A549 (cell line): Measurements from ENCODE around the gene MORF4L2. TPM values are rescaled to one million over a fixed set of nuclear protein-coding genes. Genes with fewer than 3 reads are reported as not detected.

Experiments used
- ATAC-seq, 2 experiments: fragments of 200-7000 bp in 1 of 2; fragments of >200 bp in 1 of 2; cut with Nextera tagmentation in 1 of 2; cut with Tn5 transposase in 1 of 2; 3 replicates each; pipeline versions ENCODE4 v1.8.0 to v1.9.1; 2018 to 2020; ENCODE audit warnings: mild to moderate bottlenecking in 1 of 2, moderate library complexity in 1 of 2
- CTCF ChIA-PET: fragments of 300-600 bp; sonication (Branson Sonifier 250); formaldehyde crosslinking; extraction: SDS; loops from one replicate; lab custom pipeline; 2021; ENCODE audit warnings: antibody characterized with exemption, inconsistent platforms; lab: Yijun Ruan, JAX
- POLR2A ChIA-PET: fragments of 350-600 bp; formaldehyde crosslinking; extraction: SDS; loops from one replicate; lab custom pipeline; 2021; ENCODE audit warnings: antibody characterized with exemption, inconsistent platforms; lab: Yijun Ruan, JAX
- DNase-seq, 2 experiments: peaks; one replicate each; pipeline versions ENCODE4 v3.0.0 to v3.0.0-alpha.2; 2011 to 2016; ENCODE audit warnings: low read depth in 1 of 2, low spot score in 1 of 2
- FAIRE-seq: peaks from 2 replicates; lab custom pipeline; 2011; peaks lifted over from hg19 to GRCh38; lab: Jason Lieb, UNC
- H3K27ac ChIP-seq, 2 experiments: fragments of >200 bp; sonication (Bioruptor Twin); formaldehyde crosslinking; 3 replicates each; pipeline ENCODE4 v1.5.1; 2016 to 2017
- H3K4me1 ChIP-seq: fragments of >200 bp; sonication (Bioruptor Twin); formaldehyde crosslinking; 3 replicates; pipeline ENCODE4 v1.6.1; 2016
- H3K4me2 ChIP-seq: fragments of >200 bp; sonication (Bioruptor Twin); formaldehyde crosslinking; 3 replicates; pipeline ENCODE4 v1.6.1; 2016
- H3K4me3 ChIP-seq: fragments of >200 bp; sonication (Bioruptor Twin); formaldehyde crosslinking; 3 replicates; pipeline ENCODE4 v1.5.1; 2016
- H3K9me3 ChIP-seq: fragments of >200 bp; sonication (Bioruptor Twin); formaldehyde crosslinking; 3 replicates; pipeline ENCODE4 v1.6.1; 2016
- BHLHE40 ChIP-seq: IDR thresholded peaks from 2 replicates; pipeline ENCODE4 v1.6.1; 2012; ENCODE audit warnings: low read depth, low read length, inconsistent platforms
- CBX8 ChIP-seq: fragments of 200-600 bp; sonication (generic); IDR thresholded peaks from 2 replicates; pipeline ENCODE4 v1.6.1; 2016
- CEBPB ChIP-seq, 2 experiments: fragments of >200 bp in 1 of 2; sonication (Bioruptor Twin) in 1 of 2; formaldehyde crosslinking in 1 of 2; IDR thresholded peaks; 2 replicates each; pipeline ENCODE4 v1.6.1; 2012 to 2016
- FOXS1 ChIP-seq: fragments of 250-450 bp; sonication (Bioruptor Pico); IDR thresholded peaks from 2 replicates; pipeline ENCODE4 v1.5.0; 2020; ENCODE audit warnings: mild to moderate bottlenecking, moderate library complexity
- GATA3 ChIP-seq: IDR thresholded peaks from 2 replicates; pipeline ENCODE4 v1.6.1; 2012; ENCODE audit warnings: borderline replicate concordance
- HEYL ChIP-seq: fragments of 250-450 bp; sonication (Bioruptor Pico); IDR thresholded peaks from 2 replicates; pipeline ENCODE4 v1.8.0; 2021; ENCODE audit warnings: mild to moderate bottlenecking, moderate library complexity
- HOXB13 ChIP-seq: fragments of 250-450 bp; sonication (Bioruptor Pico); IDR thresholded peaks from 2 replicates; pipeline ENCODE4 v1.5.0; 2020; ENCODE audit warnings: low read depth, mild to moderate bottlenecking, moderate library complexity
- HOXB5 ChIP-seq: fragments of 250-450 bp; sonication (Bioruptor Pico); IDR thresholded peaks from 2 replicates; pipeline ENCODE4 v1.5.0; 2020; ENCODE audit warnings: mild to moderate bottlenecking, moderate library complexity
- JUN ChIP-seq, 2 experiments: fragments of >200 bp; sonication (Bioruptor Twin); formaldehyde crosslinking; IDR thresholded peaks; 2 replicates in 1 of 2; 3 replicates in 1 of 2; pipeline ENCODE4 v1.6.1; 2016 to 2017
- JUNB ChIP-seq: fragments of >200 bp; sonication (Bioruptor Twin); formaldehyde crosslinking; IDR thresholded peaks from 2 replicates; pipeline ENCODE4 v1.6.1; 2016
- MYC ChIP-seq: IDR thresholded peaks from 2 replicates; pipeline ENCODE4 v1.6.1; 2012; ENCODE audit warnings: mild to moderate bottlenecking, inconsistent platforms, low read length, improper control_type of control experiment, borderline replicate concordance
- NFE2L2 ChIP-seq: fragments of 150-350 bp; conservative IDR thresholded peaks from 2 replicates; pipeline ENCODE4 v1.6.1; 2014; ENCODE audit warnings: low read length
- NPAS2 ChIP-seq: fragments of 250-450 bp; sonication (Bioruptor Pico); IDR thresholded peaks from 2 replicates; pipeline ENCODE4 v1.8.0; 2022; ENCODE audit warnings: mild to moderate bottlenecking, moderate library complexity, borderline replicate concordance
- NR3C1 ChIP-seq: fragments of >200 bp; sonication (Bioruptor Twin); formaldehyde crosslinking; IDR thresholded peaks from 3 replicates; pipeline ENCODE4 v1.6.1; 2017
- PHF8 ChIP-seq: fragments of 200-600 bp; sonication (generic); IDR thresholded peaks from 2 replicates; pipeline ENCODE4 v1.6.1; 2016; ENCODE audit warnings: low read depth, mild to moderate bottlenecking, antibody characterized with exemption, moderate library complexity, borderline replicate concordance
- POLR2A ChIP-seq: IDR thresholded peaks from 2 replicates; pipeline ENCODE4 v1.6.1; 2012; ENCODE audit warnings: mild to moderate bottlenecking, low read length
- POLR2AphosphoS2 ChIP-seq: conservative IDR thresholded peaks from 2 replicates; pipeline ENCODE4 v1.6.1; 2012; ENCODE audit warnings: low read length, improper control_type of control experiment, inconsistent platforms
- SMC3 ChIP-seq: fragments of >200 bp; sonication (Bioruptor Twin); formaldehyde crosslinking; IDR thresholded peaks from 3 replicates; pipeline ENCODE4 v1.6.1; 2018; ENCODE audit warnings: inconsistent platforms
- SREBF2 ChIP-seq: fragments of 450-650 bp; IDR thresholded peaks from 2 replicates; pipeline ENCODE4 v1.6.1; 2014; ENCODE audit warnings: mild to moderate bottlenecking, moderate library complexity
- ZC3H11A ChIP-seq: fragments of 450-650 bp; IDR thresholded peaks from 2 replicates; pipeline ENCODE4 v1.6.1; 2014; ENCODE audit warnings: antibody characterized with exemption, mild to moderate bottlenecking
- ZFP36 ChIP-seq: fragments of 450-650 bp; IDR thresholded peaks from 2 replicates; pipeline ENCODE4 v1.6.1; 2014; ENCODE audit warnings: borderline replicate concordance; ENCODE audit not compliant: partially characterized antibody
- WGBS: methylation state at CpG from one replicate; pipeline ENCODE4 v1.1.6; 2017; ENCODE audit errors: missing lambda C conversion rate; 5-methylcytosine and 5-hydroxymethylcytosine counted together
- polyA plus RNA-seq, 4 experiments: library from polyadenylated mRNA; depleted of rRNA in 3 of 4; stranded (reverse); fragments of >200 nt; fragmentation: RNase III in 1 of 4; extraction: RNeasy Plus Mini Kit Qiagen cat#74134 plus additional on column Dnase treatment in 1 of 4; gene quantifications; 2 replicates in 3 of 4; 3 replicates in 1 of 4; pipeline ENCODE4 v1.2.3, GENCODE V29; 2011 to 2017
- TF ChIP-seq, protein P1 (sequence below): fragments of 200-600 bp; sonication (generic); IDR thresholded peaks from 2 replicates; pipeline ENCODE4 v1.6.1; 2016; ENCODE audit warnings: antibody characterized with exemption, mild to moderate bottlenecking, moderate library complexity
- TF ChIP-seq, protein P2 (sequence below): fragments of >200 bp; sonication (Bioruptor Twin); formaldehyde crosslinking; IDR thresholded peaks from 3 replicates; pipeline ENCODE4 v1.6.1; 2016
- TF ChIP-seq, protein P3 (sequence below): IDR thresholded peaks from 2 replicates; pipeline ENCODE4 v1.6.1; 2012
- TF ChIP-seq, protein P4 (sequence below): fragments of 250-450 bp; sonication (Bioruptor Pico); IDR thresholded peaks from 2 replicates; pipeline ENCODE4 v1.5.0; 2021; ENCODE audit warnings: mild to moderate bottlenecking, moderate library complexity, borderline replicate concordance

The MORF4L2 gene
- polyA plus RNA-seq, 2 of the 4 experiments (the other 2 are of a cell fraction): 521 to 572 TPM

DNA sequence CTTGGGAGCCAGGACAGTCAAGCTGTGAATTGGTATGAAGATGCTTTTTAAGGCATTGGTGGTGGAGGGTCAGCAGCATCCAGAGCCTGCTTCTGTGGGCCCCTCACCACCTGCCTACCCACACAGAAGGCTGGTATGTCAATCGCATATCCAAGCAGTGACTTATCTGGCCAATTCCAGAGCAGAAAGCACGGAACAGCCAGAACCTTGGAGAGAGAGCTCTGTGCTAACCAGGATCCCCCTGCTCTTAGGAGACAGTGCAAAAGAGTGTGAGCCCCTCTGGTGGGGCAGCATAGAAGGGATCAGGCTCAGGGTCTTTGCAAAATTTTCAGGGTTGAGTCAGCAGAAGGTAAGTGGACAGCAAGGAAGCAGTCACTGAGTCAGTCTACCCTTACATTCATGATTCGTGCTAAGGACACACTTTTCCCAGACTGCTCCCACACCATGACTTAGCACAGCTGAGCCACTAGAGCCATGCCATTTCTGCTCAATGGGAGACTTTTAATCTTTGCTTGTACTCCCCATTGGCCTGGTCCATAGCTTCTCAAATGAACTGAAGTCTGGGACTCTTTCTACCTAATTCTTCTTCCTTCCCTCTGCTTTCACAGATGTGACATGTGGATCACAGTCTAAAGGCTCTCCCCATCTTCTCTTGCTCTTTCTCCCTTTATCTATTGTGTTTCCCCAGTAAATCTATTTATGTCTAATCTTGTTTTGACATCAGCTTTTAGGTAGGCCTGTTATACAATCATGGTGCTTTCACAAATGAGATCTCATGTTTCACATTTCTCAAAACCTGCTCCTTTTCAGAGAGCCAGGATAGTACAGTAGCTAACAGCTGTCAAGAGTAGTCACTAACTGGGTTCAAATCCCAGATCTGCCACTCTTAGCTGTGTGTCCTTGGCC is 20.0 kb downstream of the MORF4L2 start:
- WGBS: 73% methylated on average over 2 of the region's 3 CpGs
- no peak for TF ChIP-seq NR3C1
- no peak for TF ChIP-seq HEYL (CRISPR knock-in tag)
- TF ChIP-seq BHLHE40: no peak
- TF ChIP-seq HOXB5 (CRISPR knock-in tag): no peak
- TF ChIP-seq JUN (IDR thresholded peaks at IDR 0.05): no peak
- no peak for TF ChIP-seq NPAS2 (CRISPR knock-in tag)
- TF ChIP-seq JUNB: no peak
- TF ChIP-seq ZC3H11A: no peak
- TF ChIP-seq CBX8: no peak
- TF ChIP-seq SMC3: no peak
- TF ChIP-seq MYC: no peak
- TF ChIP-seq, protein P1, sequence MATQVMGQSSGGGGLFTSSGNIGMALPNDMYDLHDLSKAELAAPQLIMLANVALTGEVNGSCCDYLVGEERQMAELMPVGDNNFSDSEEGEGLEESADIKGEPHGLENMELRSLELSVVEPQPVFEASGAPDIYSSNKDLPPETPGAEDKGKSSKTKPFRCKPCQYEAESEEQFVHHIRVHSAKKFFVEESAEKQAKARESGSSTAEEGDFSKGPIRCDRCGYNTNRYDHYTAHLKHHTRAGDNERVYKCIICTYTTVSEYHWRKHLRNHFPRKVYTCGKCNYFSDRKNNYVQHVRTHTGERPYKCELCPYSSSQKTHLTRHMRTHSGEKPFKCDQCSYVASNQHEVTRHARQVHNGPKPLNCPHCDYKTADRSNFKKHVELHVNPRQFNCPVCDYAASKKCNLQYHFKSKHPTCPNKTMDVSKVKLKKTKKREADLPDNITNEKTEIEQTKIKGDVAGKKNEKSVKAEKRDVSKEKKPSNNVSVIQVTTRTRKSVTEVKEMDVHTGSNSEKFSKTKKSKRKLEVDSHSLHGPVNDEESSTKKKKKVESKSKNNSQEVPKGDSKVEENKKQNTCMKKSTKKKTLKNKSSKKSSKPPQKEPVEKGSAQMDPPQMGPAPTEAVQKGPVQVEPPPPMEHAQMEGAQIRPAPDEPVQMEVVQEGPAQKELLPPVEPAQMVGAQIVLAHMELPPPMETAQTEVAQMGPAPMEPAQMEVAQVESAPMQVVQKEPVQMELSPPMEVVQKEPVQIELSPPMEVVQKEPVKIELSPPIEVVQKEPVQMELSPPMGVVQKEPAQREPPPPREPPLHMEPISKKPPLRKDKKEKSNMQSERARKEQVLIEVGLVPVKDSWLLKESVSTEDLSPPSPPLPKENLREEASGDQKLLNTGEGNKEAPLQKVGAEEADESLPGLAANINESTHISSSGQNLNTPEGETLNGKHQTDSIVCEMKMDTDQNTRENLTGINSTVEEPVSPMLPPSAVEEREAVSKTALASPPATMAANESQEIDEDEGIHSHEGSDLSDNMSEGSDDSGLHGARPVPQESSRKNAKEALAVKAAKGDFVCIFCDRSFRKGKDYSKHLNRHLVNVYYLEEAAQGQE: no peak
- TF ChIP-seq, protein P2, sequence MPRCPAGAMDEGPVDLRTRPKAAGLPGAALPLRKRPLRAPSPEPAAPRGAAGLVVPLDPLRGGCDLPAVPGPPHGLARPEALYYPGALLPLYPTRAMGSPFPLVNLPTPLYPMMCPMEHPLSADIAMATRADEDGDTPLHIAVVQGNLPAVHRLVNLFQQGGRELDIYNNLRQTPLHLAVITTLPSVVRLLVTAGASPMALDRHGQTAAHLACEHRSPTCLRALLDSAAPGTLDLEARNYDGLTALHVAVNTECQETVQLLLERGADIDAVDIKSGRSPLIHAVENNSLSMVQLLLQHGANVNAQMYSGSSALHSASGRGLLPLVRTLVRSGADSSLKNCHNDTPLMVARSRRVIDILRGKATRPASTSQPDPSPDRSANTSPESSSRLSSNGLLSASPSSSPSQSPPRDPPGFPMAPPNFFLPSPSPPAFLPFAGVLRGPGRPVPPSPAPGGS: no peak
- H3K4me2 ChIP-seq: no peak overlapping the region
- FAIRE-seq (peak; percentile 56), ATAC-seq (peak in 1 of 2 experiments; percentile 49; a peak in 1 of 6 replicates), DNase-seq (no peak)
- ChIA-PET POLR2A (interaction anchor here (0.9 kb wide), 1 partner anchor 36 kb away, joined by 3 read pairs; no protein-coding TSS in a partner anchor), CTCF (interaction anchor here (3.6 kb wide), 1 partner anchor 37 kb away, joined by 21 read pairs; no protein-coding TSS in a partner anchor)
- no peaks in the 10 kb centered on the region for H3K9me3 ChIP-seq
- no peak overlapping the region for H3K27ac ChIP-seq
- H3K4me3 ChIP-seq: no peak overlapping the region
- H3K4me1 ChIP-seq: no peaks in the 10 kb centered on the region

DNA sequence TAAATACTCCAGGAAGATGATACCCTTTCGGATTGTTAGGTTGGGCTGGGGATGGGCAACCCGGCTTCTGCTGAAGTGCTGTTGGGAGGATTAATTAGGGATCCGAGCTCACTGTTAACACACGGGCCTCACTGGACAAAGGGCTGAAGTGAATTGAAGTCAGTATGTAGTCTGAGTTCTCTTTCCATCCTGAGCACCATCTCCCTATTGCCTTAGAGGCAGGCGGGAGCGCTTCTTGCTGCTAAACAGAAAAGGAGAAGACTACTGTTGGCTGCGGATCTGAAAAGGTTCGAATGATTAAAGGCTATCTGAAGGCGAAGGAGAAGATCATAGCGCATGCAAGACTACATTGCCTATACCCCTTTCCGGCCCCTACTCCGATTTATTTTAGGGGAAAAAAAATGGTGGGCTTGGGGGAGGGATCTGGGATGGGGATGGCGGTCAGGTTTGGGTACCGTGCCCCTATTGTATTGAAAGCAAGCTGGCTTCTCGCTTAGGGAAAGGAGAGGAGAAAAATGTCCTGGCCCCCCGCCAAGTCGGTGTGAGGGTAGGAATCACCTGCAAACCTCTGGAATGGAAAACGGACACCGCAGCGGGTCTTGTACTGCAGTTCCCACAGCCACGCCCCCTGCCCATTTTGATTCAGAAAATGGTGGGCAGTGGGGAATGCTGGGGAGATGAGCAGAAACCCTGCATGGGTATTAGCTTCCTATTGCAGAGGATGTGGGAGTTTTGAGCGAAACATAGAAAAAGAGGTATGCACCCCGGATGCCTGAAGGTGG is 22.3 kb downstream of the MORF4L2 start:
- Histone ChIP-seq H3K4me2 (no peak overlapping the region), H3K9me3 (no peaks in the 10 kb centered on the region), H3K27ac (no peak overlapping the region), H3K4me1 (peaks cover 4% of the 10 kb centered on the region; the same call in 2 of the 3 replicates), H3K4me3 (no peak overlapping the region)
- CTCF ChIA-PET: interaction anchor here (1.3 to 4.7 kb wide), 3 partner anchors 22 to 34 kb away, joined by 4 to 16 read pairs (median 6); partner anchors contain the start of gene MORF4L2
- TF ChIP-seq CBX8: no peak
- TF ChIP-seq NR3C1: no peak
- TF ChIP-seq SMC3: no peak
- TF ChIP-seq FOXS1 (CRISPR knock-in tag): no peak
- TF ChIP-seq GATA3: no peak
- TF ChIP-seq POLR2AphosphoS2: no peak
- TF ChIP-seq, protein P3, sequence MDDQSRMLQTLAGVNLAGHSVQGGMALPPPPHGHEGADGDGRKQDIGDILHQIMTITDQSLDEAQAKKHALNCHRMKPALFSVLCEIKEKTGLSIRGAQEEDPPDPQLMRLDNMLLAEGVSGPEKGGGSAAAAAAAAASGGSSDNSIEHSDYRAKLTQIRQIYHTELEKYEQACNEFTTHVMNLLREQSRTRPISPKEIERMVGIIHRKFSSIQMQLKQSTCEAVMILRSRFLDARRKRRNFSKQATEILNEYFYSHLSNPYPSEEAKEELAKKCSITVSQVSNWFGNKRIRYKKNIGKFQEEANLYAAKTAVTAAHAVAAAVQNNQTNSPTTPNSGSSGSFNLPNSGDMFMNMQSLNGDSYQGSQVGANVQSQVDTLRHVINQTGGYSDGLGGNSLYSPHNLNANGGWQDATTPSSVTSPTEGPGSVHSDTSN: no peak
- no peak for TF ChIP-seq PHF8
- no peak for TF ChIP-seq SREBF2
- TF ChIP-seq CEBPB (IDR thresholded peaks at IDR 0.05): no peak
- TF ChIP-seq, protein P4, sequence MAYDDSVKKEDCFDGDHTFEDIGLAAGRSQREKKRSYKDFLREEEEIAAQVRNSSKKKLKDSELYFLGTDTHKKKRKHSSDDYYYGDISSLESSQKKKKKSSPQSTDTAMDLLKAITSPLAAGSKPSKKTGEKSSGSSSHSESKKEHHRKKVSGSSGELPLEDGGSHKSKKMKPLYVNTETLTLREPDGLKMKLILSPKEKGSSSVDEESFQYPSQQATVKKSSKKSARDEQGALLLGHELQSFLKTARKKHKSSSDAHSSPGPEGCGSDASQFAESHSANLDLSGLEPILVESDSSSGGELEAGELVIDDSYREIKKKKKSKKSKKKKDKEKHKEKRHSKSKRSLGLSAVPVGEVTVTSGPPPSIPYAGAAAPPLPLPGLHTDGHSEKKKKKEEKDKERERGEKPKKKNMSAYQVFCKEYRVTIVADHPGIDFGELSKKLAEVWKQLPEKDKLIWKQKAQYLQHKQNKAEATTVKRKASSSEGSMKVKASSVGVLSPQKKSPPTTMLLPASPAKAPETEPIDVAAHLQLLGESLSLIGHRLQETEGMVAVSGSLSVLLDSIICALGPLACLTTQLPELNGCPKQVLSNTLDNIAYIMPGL (CRISPR knock-in tag): no peak
- no peak for TF ChIP-seq JUN (IDR thresholded peaks at IDR 0.05)
- TF ChIP-seq JUNB: no peak
- no peak for TF ChIP-seq MYC
- no peak for TF ChIP-seq NFE2L2
- TF ChIP-seq ZFP36: no peak
- no peak for TF ChIP-seq HOXB13 (CRISPR knock-in tag)
- no peak for TF ChIP-seq POLR2A
- TF ChIP-seq BHLHE40: no peak
- no peak for FAIRE-seq
- no peak for ATAC-seq
- POLR2A ChIA-PET: no interaction called here
- no peak for DNase-seq
- WGBS: 89% methylated on average over 23 of the region's 23 CpGs
